Mucosa of rectum (tissue), 2 donors: ENCODE data around the gene AFAP1L1.

Experiments used
- H3K27ac ChIP-seq, 2 donors: one replicate each; pipeline ENCODE4 v1.7.0; 2013; ENCODE audit warnings: inconsistent platforms in 2 of 2, low read depth in 2 of 2, low read length in 2 of 2
- H3K27me3 ChIP-seq, 2 donors: one replicate each; pipeline ENCODE4 v1.7.0; 2013; ENCODE audit warnings: low read length in 2 of 2; ENCODE audit not compliant: control insufficient read depth in 2 of 2, insufficient read depth in 2 of 2
- H3K36me3 ChIP-seq, 2 donors: one replicate each; pipeline ENCODE4 v1.7.0; 2013; ENCODE audit warnings: low read length in 2 of 2; ENCODE audit not compliant: control insufficient read depth in 2 of 2, insufficient read depth in 2 of 2
- H3K4me1 ChIP-seq, 2 donors: one replicate each; pipeline ENCODE4 v1.7.0; 2013; ENCODE audit warnings: low read length in 2 of 2, mild to moderate bottlenecking in 1 of 2; ENCODE audit not compliant: control insufficient read depth in 2 of 2, insufficient read depth in 2 of 2
- H3K4me3 ChIP-seq, 2 donors: one replicate each; pipeline ENCODE4 v1.7.0; 2013; ENCODE audit warnings: low read length in 2 of 2
- H3K9ac ChIP-seq, 2 donors: one replicate each; pipeline ENCODE4 v1.7.0; 2013; ENCODE audit warnings: low read length in 2 of 2, low read depth in 1 of 2, mild to moderate bottlenecking in 1 of 2
- H3K9me3 ChIP-seq, 2 donors: one replicate each; pipeline ENCODE4 v1.7.0; 2013; ENCODE audit warnings: low read length in 2 of 2; ENCODE audit not compliant: control insufficient read depth in 2 of 2
- donor health status: healthy.
- donor health status: Normal muscosa, but diverticular disease.

The AFAP1L1 gene

DNA sequence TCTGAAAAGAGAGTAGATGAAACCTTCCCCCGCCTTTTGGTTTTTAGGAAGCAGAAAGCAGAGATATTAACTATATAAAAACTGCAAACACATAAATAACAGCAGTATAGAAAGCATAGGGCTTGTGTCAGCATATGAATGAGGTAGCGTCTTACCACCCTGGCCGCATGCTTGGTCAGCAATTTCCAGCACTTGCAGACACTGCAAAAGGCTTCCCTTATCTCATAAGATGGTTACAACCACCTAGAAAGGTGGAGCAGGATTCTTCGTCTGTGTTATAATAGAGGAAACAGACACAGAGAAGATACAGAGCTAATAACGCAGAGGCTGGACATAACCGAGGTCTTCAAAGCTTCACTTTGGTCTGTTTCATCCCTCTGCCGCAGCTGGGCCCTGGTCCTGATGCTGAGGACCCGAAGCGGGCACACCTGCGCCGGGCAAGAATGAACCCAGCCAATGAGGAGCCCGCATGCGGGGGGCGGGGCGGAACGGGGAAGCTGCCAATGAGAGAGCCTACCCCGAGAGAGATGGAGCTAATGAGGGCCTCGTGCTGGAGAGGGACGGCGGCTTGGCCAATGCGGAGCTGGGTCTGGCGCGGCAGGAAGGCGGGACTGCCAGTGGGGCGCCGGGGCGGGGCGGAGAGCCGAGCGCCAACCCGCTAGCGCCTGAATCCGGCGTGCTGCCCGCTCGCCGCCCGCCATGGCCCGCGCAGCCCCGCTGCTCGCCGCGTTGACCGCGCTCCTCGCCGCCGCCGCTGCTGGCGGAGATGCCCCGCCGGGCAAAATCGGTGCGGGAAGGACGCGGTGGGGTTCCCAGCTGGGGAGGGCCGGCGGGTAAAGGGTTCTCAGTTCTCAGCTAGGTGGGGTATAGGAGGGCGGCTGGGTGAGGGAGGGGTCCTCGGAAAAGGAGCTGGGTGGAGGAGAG lies 86.0 kb downstream of the AFAP1L1 start, which contains the start of gene PCYOX1L:
Gene PCYOX1L (plus strand): TSS at position 677 of the 924 bp plus-strand sequence. CDS start 23 bp downstream, at position 700.
- no peaks in the 10 kb centered on the region for H3K9me3 ChIP-seq
- peak within 1 kb of the TSS; percentile 61 to 78 for H3K9ac ChIP-seq
- peak within 1 kb of the TSS; percentile 41 to 61 for H3K27ac ChIP-seq
- H3K4me3 ChIP-seq: peak within 1 kb of the TSS; percentile 72 to 78
- no peaks in the 10 kb centered on the region for H3K27me3 ChIP-seq
- H3K36me3 ChIP-seq: peaks cover 8% of the 10 kb centered on the region in 2 donors
- H3K4me1 ChIP-seq: peaks cover 9 to 10% of the 10 kb centered on the region in 2 donors

- no peaks in the 10 kb centered on the region for H3K9me3 ChIP-seq
- H3K27me3 ChIP-seq: no peaks in the 10 kb centered on the region
- peak overlapping the region; percentile 72 to 78 for H3K4me3 ChIP-seq
- peak overlapping the region; percentile 61 to 78 for H3K9ac ChIP-seq
- H3K27ac ChIP-seq: peak overlapping the region; percentile 41 to 61
- H3K36me3 ChIP-seq: peaks cover 5 to 7% of the 10 kb centered on the region in 2 donors
- H3K4me1 ChIP-seq: peaks cover 9 to 10% of the 10 kb centered on the region in 2 donors
Observed at GRCh38 chr5:149358294-149358651, 86.6 kb downstream of the AFAP1L1 start.

DNA sequence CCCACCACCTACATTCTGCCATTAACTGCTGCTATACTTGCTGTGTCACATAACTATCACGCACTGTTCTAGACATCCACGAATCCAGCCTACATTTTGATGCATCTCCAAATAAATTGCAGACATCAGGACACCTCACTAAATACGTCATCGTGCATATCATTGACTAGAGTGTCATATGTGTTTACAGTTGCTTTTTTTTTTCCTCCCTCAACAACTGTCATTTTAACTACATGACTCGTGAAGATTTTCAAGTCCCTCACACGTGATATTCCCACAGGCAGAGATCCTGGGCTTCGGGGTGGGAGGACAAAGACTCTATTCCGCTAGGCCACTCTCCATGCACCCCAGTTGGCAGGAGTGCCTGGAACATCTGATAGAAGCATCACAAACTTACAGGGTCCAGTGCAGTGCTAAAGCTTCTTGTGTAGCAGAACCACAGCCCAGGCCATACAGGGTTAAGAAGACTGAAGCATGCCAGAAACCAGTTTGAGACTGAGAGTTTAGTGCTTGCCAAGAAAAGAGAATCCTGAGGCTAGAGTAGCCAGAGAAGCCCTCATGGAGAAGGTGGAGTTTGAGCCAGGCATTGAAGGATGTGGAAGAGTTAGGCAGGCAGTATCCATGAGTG lies 87.3 kb downstream of the AFAP1L1 start:
- no peak overlapping the region for H3K27ac ChIP-seq
- peaks cover 9 to 10% of the 10 kb centered on the region in 2 donors for H3K4me1 ChIP-seq
- H3K9ac ChIP-seq: no peak overlapping the region
- no peaks in the 10 kb centered on the region for H3K27me3 ChIP-seq
- no peaks in the 10 kb centered on the region for H3K9me3 ChIP-seq
- H3K4me3 ChIP-seq: no peak overlapping the region
- H3K36me3 ChIP-seq: peaks cover 5% of the 10 kb centered on the region in 2 donors

- H3K36me3 ChIP-seq: peaks cover under 1% of the 10 kb centered on the region in 2 donors
- no peak overlapping the region for H3K27ac ChIP-seq
- peaks cover 9 to 10% of the 10 kb centered on the region in 2 donors for H3K4me1 ChIP-seq
- H3K27me3 ChIP-seq: no peaks in the 10 kb centered on the region
- no peak overlapping the region for H3K9ac ChIP-seq
- no peaks in the 10 kb centered on the region for H3K9me3 ChIP-seq
- no peak overlapping the region for H3K4me3 ChIP-seq
Observed at GRCh38 chr5:149360272-149360671, 88.6 kb downstream of the AFAP1L1 start.

DNA sequence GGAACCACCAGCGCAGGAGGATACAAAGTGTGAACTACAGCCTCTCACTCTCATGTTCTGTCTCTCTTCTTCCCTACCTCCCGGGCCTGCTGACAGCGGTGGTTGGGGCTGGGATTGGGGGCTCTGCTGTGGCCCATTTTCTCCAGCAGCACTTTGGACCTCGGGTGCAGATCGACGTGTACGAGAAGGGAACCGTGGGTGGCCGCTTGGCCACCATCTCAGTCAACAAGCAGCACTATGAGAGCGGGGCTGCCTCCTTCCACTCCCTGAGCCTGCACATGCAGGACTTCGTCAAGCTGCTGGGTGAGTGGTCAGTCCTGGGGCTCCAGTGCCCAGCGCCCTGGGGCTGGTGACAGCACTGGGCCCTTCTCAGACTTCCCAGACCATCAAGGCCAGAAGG lies 90.9 kb downstream of the AFAP1L1 start:
- H3K4me3 ChIP-seq: no peak overlapping the region
- no peak overlapping the region for H3K9ac ChIP-seq
- no peaks in the 10 kb centered on the region for H3K9me3 ChIP-seq
- H3K36me3 ChIP-seq: no peaks in the 10 kb centered on the region
- no peak overlapping the region for H3K27ac ChIP-seq
- H3K27me3 ChIP-seq: no peaks in the 10 kb centered on the region
- H3K4me1 ChIP-seq: peaks cover 6 to 9% of the 10 kb centered on the region in 2 donors

DNA sequence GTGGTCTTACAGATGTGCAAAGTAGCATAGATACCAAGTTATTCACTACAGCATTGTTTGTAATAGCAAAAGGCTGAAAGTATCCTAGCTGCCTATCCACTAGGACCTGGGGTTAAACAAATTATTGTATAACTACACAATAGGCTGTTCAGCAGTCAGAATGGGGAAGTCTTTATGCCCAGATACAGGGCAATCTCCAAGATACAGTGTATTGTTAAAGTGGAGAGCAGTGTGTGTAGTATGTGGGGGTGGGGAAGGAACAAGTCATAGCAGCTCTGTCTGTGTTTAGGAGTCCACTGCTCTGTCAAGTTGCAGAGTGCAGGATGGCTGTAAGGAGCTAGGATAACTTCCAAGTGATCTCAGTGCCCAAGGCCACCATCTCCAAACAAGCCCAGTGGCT lies 91.7 kb downstream of the AFAP1L1 start:
- H3K27ac ChIP-seq: no peak overlapping the region
- no peak overlapping the region for H3K4me3 ChIP-seq
- peaks cover 2 to 5% of the 10 kb centered on the region in 2 donors for H3K4me1 ChIP-seq
- no peaks in the 10 kb centered on the region for H3K9me3 ChIP-seq
- H3K36me3 ChIP-seq: no peaks in the 10 kb centered on the region
- no peaks in the 10 kb centered on the region for H3K27me3 ChIP-seq
- no peak overlapping the region for H3K9ac ChIP-seq

- H3K4me3 ChIP-seq: no peak overlapping the region
- no peak overlapping the region for H3K27ac ChIP-seq
- H3K4me1 ChIP-seq: no peaks in the 10 kb centered on the region
- no peaks in the 10 kb centered on the region for H3K36me3 ChIP-seq
- H3K9me3 ChIP-seq: no peaks in the 10 kb centered on the region
- no peaks in the 10 kb centered on the region for H3K27me3 ChIP-seq
- H3K9ac ChIP-seq: no peak overlapping the region
Observed at GRCh38 chr5:149363936-149364335, 92.3 kb downstream of the AFAP1L1 start.

- Histone ChIP-seq H3K27ac (no peak overlapping the region), H3K9me3 (no peaks in the 10 kb centered on the region), H3K9ac (no peak overlapping the region), H3K27me3 (no peaks in the 10 kb centered on the region), H3K36me3 (no peaks in the 10 kb centered on the region), H3K4me3 (no peak overlapping the region), H3K4me1 (no peaks in the 10 kb centered on the region)
Observed at GRCh38 chr5:149364719-149365118, 93.1 kb downstream of the AFAP1L1 start.

DNA sequence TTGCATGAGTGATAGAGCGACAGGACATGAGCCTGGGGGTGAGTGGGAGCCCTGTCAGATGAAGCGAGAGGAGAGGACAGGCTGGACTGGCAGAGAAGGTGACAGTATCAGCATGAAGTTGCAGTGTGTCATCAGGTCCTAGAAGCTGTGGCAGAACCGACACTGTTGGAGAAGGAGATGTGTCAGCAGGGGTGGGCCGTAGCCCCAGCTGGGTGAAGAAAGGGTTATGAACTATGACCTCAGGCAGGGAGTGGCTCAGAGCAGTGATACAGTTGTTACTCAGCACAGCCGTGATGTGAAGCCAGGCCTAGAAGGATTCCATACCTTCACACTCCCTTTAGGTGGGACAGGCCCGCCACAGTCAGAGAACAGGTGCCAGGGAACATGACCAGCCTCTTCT lies 93.8 kb downstream of the AFAP1L1 start:
- H3K4me3 ChIP-seq: no peak overlapping the region
- H3K27ac ChIP-seq: no peak overlapping the region
- no peaks in the 10 kb centered on the region for H3K36me3 ChIP-seq
- no peaks in the 10 kb centered on the region for H3K4me1 ChIP-seq
- H3K9ac ChIP-seq: no peak overlapping the region
- H3K27me3 ChIP-seq: no peaks in the 10 kb centered on the region
- H3K9me3 ChIP-seq: no peaks in the 10 kb centered on the region

DNA sequence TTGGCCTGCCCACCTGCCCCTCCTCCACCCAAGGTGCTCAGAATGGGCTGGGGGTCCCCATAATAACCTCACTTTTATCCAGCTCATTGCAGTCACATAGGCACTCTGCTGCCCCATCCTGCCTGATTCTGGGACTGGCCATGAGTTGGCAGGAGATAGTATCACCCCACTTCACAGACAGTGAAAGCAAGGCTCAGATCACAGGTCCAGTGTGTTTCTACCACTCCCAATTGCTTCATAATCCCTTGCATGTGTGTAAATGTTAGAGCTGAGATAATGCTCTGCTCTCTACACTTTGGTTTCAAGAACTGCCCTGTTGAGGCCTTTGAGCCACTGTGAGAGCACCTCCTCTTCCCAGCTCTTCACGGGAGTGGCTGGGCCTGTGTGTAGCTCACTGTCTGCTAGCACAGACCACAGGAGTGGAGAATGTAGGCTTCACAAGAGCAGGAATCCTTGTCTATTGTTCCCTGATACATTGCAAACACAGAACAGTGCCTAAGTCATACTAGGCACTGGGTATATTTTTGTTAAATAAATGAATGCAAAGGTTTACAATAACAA lies 94.6 kb downstream of the AFAP1L1 start:
- Histone ChIP-seq H3K27me3 (no peaks in the 10 kb centered on the region), H3K9ac (no peak overlapping the region), H3K4me3 (no peak overlapping the region), H3K36me3 (no peaks in the 10 kb centered on the region), H3K4me1 (no peaks in the 10 kb centered on the region), H3K27ac (no peak overlapping the region), H3K9me3 (no peaks in the 10 kb centered on the region)
